Epithelial cell of proximal tubule (primary cell): ENCODE data around the gene MYNN. TPM values are rescaled to one million over a fixed set of nuclear protein-coding genes. Genes with fewer than 3 reads are reported as not detected.

ENCODE experiments used
- DNase-seq: peaks from one replicate; pipeline ENCODE4 v3.0.0-alpha.2; 2011; ENCODE audit warnings: low read depth
- H3K4me3 ChIP-seq: 2 replicates; pipeline ENCODE4 v1.5.1; 2011; ENCODE audit warnings: low read depth, mild to moderate bottlenecking, low read length
- CTCF ChIP-seq: conservative IDR thresholded peaks from 2 replicates; pipeline ENCODE4 v1.5.1; 2012; ENCODE audit warnings: low read depth, mild to moderate bottlenecking, low read length
- total RNA-seq: library from RNA; depleted of rRNA; stranded (reverse); fragments of >200 nt; gene quantifications from 2 replicates; pipeline ENCODE4 v1.2.3, GENCODE V29; 2015

The MYNN gene
- total RNA-seq, 1 donor from 2014 or later = 17.6 TPM

- H3K4me3 ChIP-seq = no peak overlapping the region
- no peak for DNase-seq
- no peak for TF ChIP-seq CTCF
Observed at GRCh38 chr3:169751875-169752274, 21.3 kb upstream of the MYNN start.

DNA sequence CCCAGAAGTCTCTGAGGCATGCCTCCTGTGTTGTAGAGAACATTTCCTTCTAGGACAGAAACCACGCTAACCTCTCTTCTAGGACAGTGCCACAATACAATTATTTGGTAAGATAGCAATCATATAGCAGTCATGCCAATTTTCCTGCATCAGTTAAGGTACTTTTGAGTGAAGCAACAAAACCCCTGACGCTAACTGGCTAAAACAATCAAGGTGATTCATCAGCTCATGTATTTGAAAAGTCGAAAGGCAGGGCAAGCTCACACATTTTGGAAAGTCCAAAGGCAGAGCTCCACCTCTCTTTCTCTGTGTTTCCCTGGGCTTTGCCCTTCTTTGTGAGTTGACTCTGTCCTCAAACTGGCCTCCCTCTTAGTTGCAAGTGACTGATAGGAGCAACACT lies 18.5 kb upstream of the MYNN start:
- no peak for DNase-seq

GRCh38 chr3:169755488-169755887 lies 17.7 kb upstream of the MYNN start:
- no peak for TF ChIP-seq CTCF
- no peak overlapping the region for H3K4me3 ChIP-seq
- no peak for DNase-seq

More for the DNA sequence above, 18.5 kb upstream of the MYNN start:
- TF ChIP-seq CTCF = no peak
- H3K4me3 ChIP-seq = no peak overlapping the region

- TF ChIP-seq CTCF = no peak
- H3K4me3 ChIP-seq = no peak overlapping the region
- no peak for DNase-seq
Observed at GRCh38 chr3:169758359-169758994, 14.7 kb upstream of the MYNN start.

DNA sequence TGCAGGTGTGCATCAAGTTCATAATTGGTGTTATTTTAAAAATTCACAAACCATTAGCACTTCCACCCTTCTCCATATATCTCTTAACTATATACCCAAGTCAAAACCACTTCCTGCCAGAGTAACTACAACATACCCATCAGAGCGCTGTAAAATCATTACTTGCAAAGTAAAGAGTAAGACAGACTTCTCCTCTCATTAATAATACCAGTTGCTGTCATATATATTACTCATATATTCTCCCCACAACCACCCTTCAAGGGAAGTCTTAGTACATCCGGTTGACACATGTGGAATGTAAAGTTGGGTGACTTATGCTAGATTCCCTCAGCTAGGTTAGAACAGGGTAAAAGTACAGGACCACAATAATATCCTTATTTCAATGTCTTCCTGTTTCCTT lies 13.9 kb upstream of the MYNN start:
- DNase-seq = no peak
- no peak overlapping the region for H3K4me3 ChIP-seq
- no peak for TF ChIP-seq CTCF

DNA sequence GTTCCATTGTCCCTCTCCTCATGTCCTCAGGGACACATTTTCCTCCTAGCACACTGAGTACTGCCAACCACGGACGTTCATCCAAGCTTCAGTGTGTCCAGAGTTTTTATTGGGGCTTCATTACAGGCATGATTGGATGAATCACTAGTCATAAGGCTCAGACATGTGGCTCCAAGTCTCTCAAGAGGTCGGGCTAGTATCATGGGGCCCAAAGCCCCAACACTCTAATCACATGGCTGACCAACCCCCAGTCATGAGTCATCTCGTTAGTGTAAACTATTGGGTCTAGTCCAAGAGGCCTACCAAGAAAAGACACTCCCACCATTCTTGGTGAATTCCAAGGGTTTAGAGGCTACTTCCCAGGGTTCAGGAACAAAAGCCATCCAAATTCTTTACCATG lies 12.7 kb upstream of the MYNN start:
- DNase-seq = peak; percentile 64
- TF ChIP-seq CTCF = no peak

GRCh38 chr3:169764312-169764881 lies 8.8 kb upstream of the MYNN start:
- TF ChIP-seq CTCF = no peak
- peak overlapping the region; percentile 91 for H3K4me3 ChIP-seq
- DNase-seq = no peak

More for the DNA sequence above, 12.7 kb upstream of the MYNN start:
- H3K4me3 ChIP-seq = no peak overlapping the region
